Bone marrow (tissue), 2 donors: Measurements from ENCODE around the gene DNAH14.
"Not testable (repeated sequence)": the region's sequence is repeated elsewhere in the genome, so short reads cannot be mapped to it uniquely, and the experiment has no call there.

ENCODE experiments used
- DNase-seq, 2 donors: peaks; one replicate each; lab custom pipeline; 2025; lab: John Stamatoyannopoulos, UW

The DNAH14 gene

GRCh38 chr1:225155555-225155954 lies 226.1 kb downstream of the DNAH14 start:
- DNase-seq = no peak

GRCh38 chr1:225156254-225156653 lies 226.8 kb downstream of the DNAH14 start:
- no peak for DNase-seq

GRCh38 chr1:225158291-225158690 lies 228.8 kb downstream of the DNAH14 start:
- no peak for DNase-seq

- DNase-seq = no peak
Measured at GRCh38 chr1:225159793-225160192, 230.3 kb downstream of the DNAH14 start.

- DNase-seq = not testable (repeated sequence)
Measured at GRCh38 chr1:225177409-225177808, 247.9 kb downstream of the DNAH14 start.

GRCh38 chr1:225179686-225180085 lies 250.2 kb downstream of the DNAH14 start:
- DNase-seq = no peak

- DNase-seq = no peak
Measured at GRCh38 chr1:225182716-225183115, 253.2 kb downstream of the DNAH14 start.

- no peak for DNase-seq
Measured at GRCh38 chr1:225191199-225191753, 261.8 kb downstream of the DNAH14 start.

GRCh38 chr1:225201447-225201846 lies 272.0 kb downstream of the DNAH14 start:
- no peak for DNase-seq

- DNase-seq = no peak
Measured at GRCh38 chr1:225207791-225208190, 278.3 kb downstream of the DNAH14 start.

- no peak for DNase-seq
Measured at GRCh38 chr1:225209153-225209552, 279.7 kb downstream of the DNAH14 start.

- DNase-seq = not testable (repeated sequence)
Measured at GRCh38 chr1:225210180-225210579, 280.7 kb downstream of the DNAH14 start.

GRCh38 chr1:225211694-225212442 lies 282.4 kb downstream of the DNAH14 start:
- DNase-seq = not testable (repeated sequence)

- DNase-seq = no peak
Measured at GRCh38 chr1:225224287-225224686, 294.8 kb downstream of the DNAH14 start.

- DNase-seq = no peak
Measured at GRCh38 chr1:225225681-225226080, 296.2 kb downstream of the DNAH14 start.

GRCh38 chr1:225228871-225229303 lies 299.4 kb downstream of the DNAH14 start:
- DNase-seq = no peak

- not testable (repeated sequence) for DNase-seq
Measured at GRCh38 chr1:225229429-225229828, 300.0 kb downstream of the DNAH14 start.

- no peak for DNase-seq
Measured at GRCh38 chr1:225230483-225230882, 301.0 kb downstream of the DNAH14 start.

GRCh38 chr1:225232930-225233329 lies 303.5 kb downstream of the DNAH14 start:
- not testable (repeated sequence) for DNase-seq

GRCh38 chr1:225242611-225243010 lies 313.1 kb downstream of the DNAH14 start:
- DNase-seq = no peak

GRCh38 chr1:225250432-225250831 lies 321.0 kb downstream of the DNAH14 start:
- peak; percentile 3 to 82 for DNase-seq

- DNase-seq = peak in 1 of 2 donors; percentile 37
Measured at GRCh38 chr1:225253173-225253572, 323.7 kb downstream of the DNAH14 start.

GRCh38 chr1:225253784-225254183 lies 324.3 kb downstream of the DNAH14 start:
- DNase-seq = no peak

GRCh38 chr1:225254676-225255075 lies 325.2 kb downstream of the DNAH14 start:
- no peak for DNase-seq
